Hepatocyte (in vitro differentiated cells): ENCODE data around the gene MAPK8IP3. TPM values are rescaled to one million over a fixed set of nuclear protein-coding genes. Genes with fewer than 3 reads are reported as not detected.

Experiments
- DNase-seq: peaks from one replicate; pipeline ENCODE4 v3.0.0-alpha.2; 2016; ENCODE audit warnings: low spot score
- H2AFZ ChIP-seq: fragments of 200-600 bp; sonication (generic); 2 replicates; pipeline ENCODE4 v1.6.0; 2016; ENCODE audit warnings: antibody characterized with exemption, mild to moderate bottlenecking
- H3K27ac ChIP-seq: fragments of 200-600 bp; sonication (generic); 2 replicates; pipeline ENCODE4 v1.5.1; 2016; ENCODE audit warnings: mild to moderate bottlenecking
- H3K27me3 ChIP-seq: fragments of 200-600 bp; sonication (generic); 2 replicates; pipeline ENCODE4 v1.6.1; 2016
- H3K36me3 ChIP-seq: fragments of 200-600 bp; sonication (generic); replicated peaks from 2 replicates; pipeline ENCODE4 v1.5.1; 2016; ENCODE audit warnings: low read depth; ENCODE audit not compliant: insufficient read depth
- H3K4me1 ChIP-seq: fragments of 200-600 bp; sonication (generic); 2 replicates; pipeline ENCODE4 v1.5.1; 2016; ENCODE audit warnings: mild to moderate bottlenecking, moderate library complexity; ENCODE audit not compliant: insufficient read depth
- H3K4me2 ChIP-seq: fragments of 200-600 bp; sonication (generic); 2 replicates; pipeline ENCODE4 v1.6.0; 2016
- H3K4me3 ChIP-seq: fragments of 200-600 bp; sonication (generic); 2 replicates; pipeline ENCODE4 v1.5.1; 2016; ENCODE audit warnings: mild to moderate bottlenecking
- H3K79me2 ChIP-seq: fragments of 200-600 bp; sonication (generic); 2 replicates; pipeline ENCODE4 v1.6.0; 2017; ENCODE audit warnings: mild to moderate bottlenecking
- H3K9me2 ChIP-seq: fragments of 200-600 bp; sonication (generic); replicated peaks from 2 replicates; pipeline ENCODE4 v1.6.0; 2017; ENCODE audit warnings: mild to moderate bottlenecking; ENCODE audit not compliant: insufficient read depth
- H3K9me3 ChIP-seq: fragments of 200-600 bp; sonication (generic); 2 replicates; pipeline ENCODE4 v1.5.1; 2016; ENCODE audit warnings: low read depth, mild to moderate bottlenecking
- H4K20me1 ChIP-seq: fragments of 200-600 bp; sonication (generic); 2 replicates; pipeline ENCODE4 v1.6.0; 2016; ENCODE audit warnings: mild to moderate bottlenecking; ENCODE audit not compliant: insufficient read depth, poor library complexity, severe bottlenecking
- EZH2 ChIP-seq: fragments of 200-600 bp; sonication (generic); IDR thresholded peaks from 2 replicates; pipeline ENCODE4 v1.6.1; 2016; ENCODE audit warnings: antibody characterized with exemption, mild to moderate bottlenecking, borderline replicate concordance
- EZH2phosphoT487 ChIP-seq: fragments of 200-600 bp; sonication (generic); IDR thresholded peaks from one replicate; pipeline ENCODE4 v1.6.1; 2018; ENCODE audit warnings: antibody characterized with exemption, mild to moderate bottlenecking, low read depth, moderate library complexity; ENCODE audit not compliant: unreplicated experiment, severe bottlenecking
- WGBS: methylation state at CpG from one replicate; pipeline ENCODE4 v1.1.6; 2016; ENCODE audit warnings: low lambda C conversion rate; ENCODE audit errors: missing lambda C conversion rate; 5-methylcytosine and 5-hydroxymethylcytosine counted together
- microRNA-seq: library from miRNA; unstranded; fragments of <30 nt; microRNA quantifications from one replicate; pipeline ENCODE4, GENCODE V29; 2017
- polyA plus RNA-seq: library from polyadenylated mRNA; unstranded; fragments of >200 nt; fragmentation: Nextera tagmentation; extraction: Ambion mirVana; gene quantifications from 2 replicates; pipeline ENCODE4 v1.2.1, GENCODE V29; 2016
- small RNA-seq: library from RNA; depleted of rRNA; stranded (forward); fragments of <200 nt; gene quantifications from one replicate; pipeline ENCODE3, GENCODE V24; 2014
- total RNA-seq: library from RNA; depleted of rRNA; stranded (reverse); fragments of >200 nt; gene quantifications from 2 replicates; pipeline ENCODE4 v1.2.3, GENCODE V29; 2014
- TF ChIP-seq, protein P1 (sequence below): fragments of 200-600 bp; sonication (generic); IDR thresholded peaks from 2 replicates; pipeline ENCODE4 v1.5.1; 2016; ENCODE audit warnings: antibody characterized with exemption, mild to moderate bottlenecking; ENCODE audit not compliant: poor library complexity

Gene MAPK8IP3
- total and polyA plus RNA-seq, 2 experiments from 2014 or later = 42.3 to 44.9 TPM

DNA sequence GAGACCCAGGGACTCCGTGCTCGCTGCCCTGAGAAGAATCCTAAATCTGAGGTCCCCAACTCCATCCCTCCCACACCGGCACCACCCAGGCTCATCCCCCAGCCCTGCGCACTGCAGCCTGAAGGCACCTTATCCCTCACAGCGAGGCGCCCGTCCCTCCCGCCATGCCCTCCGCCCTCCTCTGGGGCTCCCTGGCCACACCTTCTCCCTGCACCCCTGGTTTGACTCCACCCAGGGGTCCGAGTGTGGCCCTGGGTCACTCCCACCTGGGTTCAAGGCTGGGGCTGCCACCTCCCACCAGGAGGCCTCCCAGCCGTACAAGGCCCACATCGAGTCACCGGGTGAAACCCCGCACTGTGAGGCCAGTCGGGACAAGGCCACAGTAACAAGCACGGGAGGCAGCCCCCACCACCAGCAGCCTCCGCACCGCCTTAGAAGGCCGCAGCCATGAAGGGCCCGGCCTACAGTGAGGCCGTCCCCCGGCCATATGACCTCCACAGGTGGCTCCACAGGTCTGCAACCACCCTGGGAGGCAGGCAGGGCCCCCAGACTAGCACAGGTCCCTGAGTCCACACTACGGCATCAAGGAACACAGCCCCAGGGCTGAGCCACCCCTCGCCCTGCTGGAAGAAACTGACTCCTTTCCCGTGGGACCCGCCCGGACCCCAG lies 112.3 kb downstream of the MAPK8IP3 start:
- no peak overlapping the region for H3K27ac ChIP-seq
- DNase-seq = no peak
- H4K20me1 ChIP-seq = peaks cover under 1% of the 10 kb centered on the region
- no peak overlapping the region for H3K4me2 ChIP-seq
- H2AFZ ChIP-seq = no peak overlapping the region
- H3K4me3 ChIP-seq = no peak overlapping the region
- WGBS = 97% methylated on average over 22 of the region's 27 CpGs
- no peaks in the 10 kb centered on the region for H3K9me3 ChIP-seq
- H3K36me3 ChIP-seq = no peaks in the 10 kb centered on the region
- no peaks in the 10 kb centered on the region for H3K9me2 ChIP-seq
- TF ChIP-seq, protein P1, sequence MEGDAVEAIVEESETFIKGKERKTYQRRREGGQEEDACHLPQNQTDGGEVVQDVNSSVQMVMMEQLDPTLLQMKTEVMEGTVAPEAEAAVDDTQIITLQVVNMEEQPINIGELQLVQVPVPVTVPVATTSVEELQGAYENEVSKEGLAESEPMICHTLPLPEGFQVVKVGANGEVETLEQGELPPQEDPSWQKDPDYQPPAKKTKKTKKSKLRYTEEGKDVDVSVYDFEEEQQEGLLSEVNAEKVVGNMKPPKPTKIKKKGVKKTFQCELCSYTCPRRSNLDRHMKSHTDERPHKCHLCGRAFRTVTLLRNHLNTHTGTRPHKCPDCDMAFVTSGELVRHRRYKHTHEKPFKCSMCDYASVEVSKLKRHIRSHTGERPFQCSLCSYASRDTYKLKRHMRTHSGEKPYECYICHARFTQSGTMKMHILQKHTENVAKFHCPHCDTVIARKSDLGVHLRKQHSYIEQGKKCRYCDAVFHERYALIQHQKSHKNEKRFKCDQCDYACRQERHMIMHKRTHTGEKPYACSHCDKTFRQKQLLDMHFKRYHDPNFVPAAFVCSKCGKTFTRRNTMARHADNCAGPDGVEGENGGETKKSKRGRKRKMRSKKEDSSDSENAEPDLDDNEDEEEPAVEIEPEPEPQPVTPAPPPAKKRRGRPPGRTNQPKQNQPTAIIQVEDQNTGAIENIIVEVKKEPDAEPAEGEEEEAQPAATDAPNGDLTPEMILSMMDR = no peak
- TF ChIP-seq EZH2phosphoT487 (no peak), EZH2 (no peak)
- H3K27me3 ChIP-seq = no peaks in the 10 kb centered on the region
- no peaks in the 10 kb centered on the region for H3K4me1 ChIP-seq
- H3K79me2 ChIP-seq = peaks cover 9% of the 10 kb centered on the region

- Histone ChIP-seq H3K27me3 (no peaks in the 10 kb centered on the region), H3K4me1 (no peaks in the 10 kb centered on the region), H3K4me2 (no peak overlapping the region), H2AFZ (no peak overlapping the region), H3K79me2 (peaks cover 15% of the 10 kb centered on the region), H3K4me3 (no peak overlapping the region), H4K20me1 (no peaks in the 10 kb centered on the region), H3K27ac (no peak overlapping the region), H3K36me3 (no peaks in the 10 kb centered on the region), H3K9me3 (no peaks in the 10 kb centered on the region), H3K9me2 (no peaks in the 10 kb centered on the region)
- 97% methylated on average over 34 of the region's 35 CpGs for WGBS
- no peak for DNase-seq
- TF ChIP-seq EZH2 (no peak), EZH2phosphoT487 (no peak)
- TF ChIP-seq, protein P1 = no peak
Observed at GRCh38 chr16:1818873-1819525, 113.0 kb downstream of the MAPK8IP3 start.

DNA sequence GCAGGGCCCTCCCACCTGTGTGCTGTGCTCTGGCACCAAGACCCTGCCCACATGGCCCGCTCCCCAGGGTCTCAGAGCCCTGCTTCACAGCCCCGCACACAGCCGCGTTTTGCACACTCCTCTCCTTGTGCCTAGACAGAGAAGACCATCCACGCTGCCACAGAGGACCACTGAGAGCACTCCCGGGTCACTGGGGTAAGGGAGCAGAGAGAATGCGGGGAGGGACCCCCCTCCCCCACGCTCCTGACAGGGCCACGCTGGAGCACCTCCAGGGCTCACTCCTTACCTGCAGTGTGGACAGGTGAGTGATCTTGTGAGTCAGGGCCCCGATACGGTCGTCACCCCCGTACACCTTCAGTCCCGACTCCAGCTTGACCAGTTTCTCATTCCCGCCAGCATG lies 113.6 kb downstream of the MAPK8IP3 start:
- H3K27ac ChIP-seq = no peak overlapping the region
- H3K27me3 ChIP-seq = no peaks in the 10 kb centered on the region
- DNase-seq = no peak
- no peaks in the 10 kb centered on the region for H4K20me1 ChIP-seq
- no peak overlapping the region for H3K4me2 ChIP-seq
- no peaks in the 10 kb centered on the region for H3K4me1 ChIP-seq
- no peaks in the 10 kb centered on the region for H3K36me3 ChIP-seq
- H3K79me2 ChIP-seq = peaks cover 22% of the 10 kb centered on the region
- no peak for TF ChIP-seq EZH2phosphoT487
- TF ChIP-seq EZH2 = no peak
- TF ChIP-seq, protein P1 = no peak
- H3K9me2 ChIP-seq = no peaks in the 10 kb centered on the region
- H3K9me3 ChIP-seq = no peaks in the 10 kb centered on the region
- H3K4me3 ChIP-seq = no peak overlapping the region
- 95% methylated on average over 15 of the region's 15 CpGs for WGBS
- H2AFZ ChIP-seq = no peak overlapping the region

Small RNA genes within 50 kb of the gene (microRNA-seq; reads per million reads assigned to microRNA genes)
- 17.9 reads per million, percentile 36 among the genes with 10 or more reads in this experiment for gene MIR3177

Small RNA genes within 50 kb of the gene (small RNA-seq; reads per million reads assigned to genes)
- gene MIR3177 = 0.87 reads per million, percentile 66 among the genes with 10 or more reads in this experiment

Other genes with a start within 250 kb of the MAPK8IP3 start
- gene CLCN7, start 231.2 kb upstream of the MAPK8IP3 start, total RNA-seq = 47.4 and 56.3 TPM in 2 replicates
- 107 and 127 TPM in 2 replicates for gene CLCN7, start 231.2 kb upstream of the MAPK8IP3 start, polyA plus RNA-seq
- gene PTX4, start 217.3 kb upstream of the MAPK8IP3 start, total RNA-seq = not detected in 2 replicates
- not detected in 2 replicates for gene PTX4, start 217.3 kb upstream of the MAPK8IP3 start, polyA plus RNA-seq
- gene TELO2, start 212.8 kb upstream of the MAPK8IP3 start, total RNA-seq = 12.0 and 22.8 TPM in 2 replicates
- 50.9 and 60.3 TPM in 2 replicates for gene TELO2, start 212.8 kb upstream of the MAPK8IP3 start, polyA plus RNA-seq
- 4.7 and 5.4 TPM in 2 replicates for gene TMEM204, start 172.5 kb upstream of the MAPK8IP3 start, total RNA-seq
- gene TMEM204, start 172.5 kb upstream of the MAPK8IP3 start, polyA plus RNA-seq = 2.7 and 4.3 TPM in 2 replicates
- 18.8 and 21.5 TPM in 2 replicates for gene IFT140, start 94.1 kb upstream of the MAPK8IP3 start, total RNA-seq
- gene IFT140, start 94.1 kb upstream of the MAPK8IP3 start, polyA plus RNA-seq = 18.5 and 22.9 TPM in 2 replicates
- 7.0 and 8.2 TPM in 2 replicates for gene CRAMP1, start 93.8 kb upstream of the MAPK8IP3 start, total RNA-seq
- 6.7 and 9.9 TPM in 2 replicates for gene CRAMP1, start 93.8 kb upstream of the MAPK8IP3 start, polyA plus RNA-seq
- 52.0 and 56.1 TPM in 2 replicates for gene JPT2, start 27.9 kb upstream of the MAPK8IP3 start, total RNA-seq
- 7.8 and 9.2 TPM in 2 replicates for gene JPT2, start 27.9 kb upstream of the MAPK8IP3 start, polyA plus RNA-seq
- gene NME3, start 65.3 kb downstream of the MAPK8IP3 start, total RNA-seq = 34.8 and 51.7 TPM in 2 replicates
- 86.6 and 104 TPM in 2 replicates for gene NME3, start 65.3 kb downstream of the MAPK8IP3 start, polyA plus RNA-seq
- 12.0 and 17.7 TPM in 2 replicates for gene EME2, start 66.6 kb downstream of the MAPK8IP3 start, total RNA-seq
- gene EME2, start 66.6 kb downstream of the MAPK8IP3 start, polyA plus RNA-seq = 20.8 and 28.2 TPM in 2 replicates
- gene MRPS34, start 66.9 kb downstream of the MAPK8IP3 start, total RNA-seq = 115 and 116 TPM in 2 replicates
- gene MRPS34, start 66.9 kb downstream of the MAPK8IP3 start, polyA plus RNA-seq = 155 TPM in 2 replicates
- 34.4 and 38.8 TPM in 2 replicates for gene SPSB3, start 76.4 kb downstream of the MAPK8IP3 start, total RNA-seq
- 64.6 and 76.4 TPM in 2 replicates for gene SPSB3, start 76.4 kb downstream of the MAPK8IP3 start, polyA plus RNA-seq
- 72.7 and 85.4 TPM in 2 replicates for gene NUBP2, start 76.8 kb downstream of the MAPK8IP3 start, total RNA-seq
- 92.9 and 101 TPM in 2 replicates for gene NUBP2, start 76.8 kb downstream of the MAPK8IP3 start, polyA plus RNA-seq
- 10.6 and 11.2 TPM in 2 replicates for gene IGFALS, start 87.5 kb downstream of the MAPK8IP3 start, total RNA-seq
- 10.7 and 12.6 TPM in 2 replicates for gene IGFALS, start 87.5 kb downstream of the MAPK8IP3 start, polyA plus RNA-seq
- gene HAGH, start 120.6 kb downstream of the MAPK8IP3 start, total RNA-seq = 55.6 and 69.3 TPM in 2 replicates
- gene HAGH, start 120.6 kb downstream of the MAPK8IP3 start, polyA plus RNA-seq = 91.7 and 113 TPM in 2 replicates
- 80.6 and 101 TPM in 2 replicates for gene FAHD1, start 121.0 kb downstream of the MAPK8IP3 start, total RNA-seq
- 59.4 and 76.6 TPM in 2 replicates for gene FAHD1, start 121.0 kb downstream of the MAPK8IP3 start, polyA plus RNA-seq
- 0.60 TPM in 1 of 2 replicates, not detected in the other for gene MEIOB, start 166.0 kb downstream of the MAPK8IP3 start, total RNA-seq
- 0.28 TPM in 1 of 2 replicates, not detected in the other for gene MEIOB, start 166.0 kb downstream of the MAPK8IP3 start, polyA plus RNA-seq
- not detected in 2 replicates for gene HS3ST6, start 212.2 kb downstream of the MAPK8IP3 start, total RNA-seq
- 0.41 and 0.63 TPM in 2 replicates for gene HS3ST6, start 212.2 kb downstream of the MAPK8IP3 start, polyA plus RNA-seq
- 31.3 and 43.4 TPM in 2 replicates for gene MSRB1, start 237.0 kb downstream of the MAPK8IP3 start, total RNA-seq
- gene MSRB1, start 237.0 kb downstream of the MAPK8IP3 start, polyA plus RNA-seq = 48.7 and 62.4 TPM in 2 replicates
- not detected in 2 replicates for gene RPL3L, start 248.5 kb downstream of the MAPK8IP3 start, total RNA-seq
- gene RPL3L, start 248.5 kb downstream of the MAPK8IP3 start, polyA plus RNA-seq = 0.08 TPM in 1 of 2 replicates, not detected in the other